Omental fat pad (tissue), 4 donors: Measurements from ENCODE around the gene HRC. TPM values are rescaled to one million over a fixed set of nuclear protein-coding genes. Genes with fewer than 3 reads are reported as not detected.
A peak's percentile ranks its signal among the peaks of the same experiment; 100 is the strongest.
"Not testable (repeated sequence)": the region's sequence is repeated elsewhere in the genome, so short reads cannot be mapped to it uniquely, and the experiment has no call there.

Experiments
- ATAC-seq: fragments of 150-250 bp; one replicate; pipeline ENCODE4 v1.9.1; 2016; ENCODE audit warnings: mild to moderate bottlenecking, moderate library complexity; ENCODE audit not compliant: low FRiP score
- DNase-seq: peaks from one replicate; pipeline ENCODE4 v3.0.0-alpha.2; 2019; ENCODE audit warnings: low spot score
- CTCF ChIP-seq, 3 donors: fragments of 450-650 bp; IDR thresholded peaks; one replicate each; pipeline ENCODE4 v1.5.1; 2016 to 2017; ENCODE audit warnings: antibody characterized with exemption in 3 of 3, mild to moderate bottlenecking in 3 of 3, moderate library complexity in 2 of 3
- total RNA-seq, 4 donors: library from RNA; depleted of rRNA; stranded (reverse); fragments of >200 nt; gene quantifications; one replicate each; pipeline ENCODE4 v1.1.0, GENCODE V29; 2016

Gene HRC
- total RNA-seq, 4 donors from 2014 or later: 0.74 to 13.1 (median 1.7) TPM

- ATAC-seq (peak; percentile 38), DNase-seq (no peak)
- no peak for TF ChIP-seq CTCF (IDR thresholded peaks at IDR 0.05)
These were observed 21.4 kb downstream of the HRC start for GRCh38 chr19:49133621-49134454.

DNA sequence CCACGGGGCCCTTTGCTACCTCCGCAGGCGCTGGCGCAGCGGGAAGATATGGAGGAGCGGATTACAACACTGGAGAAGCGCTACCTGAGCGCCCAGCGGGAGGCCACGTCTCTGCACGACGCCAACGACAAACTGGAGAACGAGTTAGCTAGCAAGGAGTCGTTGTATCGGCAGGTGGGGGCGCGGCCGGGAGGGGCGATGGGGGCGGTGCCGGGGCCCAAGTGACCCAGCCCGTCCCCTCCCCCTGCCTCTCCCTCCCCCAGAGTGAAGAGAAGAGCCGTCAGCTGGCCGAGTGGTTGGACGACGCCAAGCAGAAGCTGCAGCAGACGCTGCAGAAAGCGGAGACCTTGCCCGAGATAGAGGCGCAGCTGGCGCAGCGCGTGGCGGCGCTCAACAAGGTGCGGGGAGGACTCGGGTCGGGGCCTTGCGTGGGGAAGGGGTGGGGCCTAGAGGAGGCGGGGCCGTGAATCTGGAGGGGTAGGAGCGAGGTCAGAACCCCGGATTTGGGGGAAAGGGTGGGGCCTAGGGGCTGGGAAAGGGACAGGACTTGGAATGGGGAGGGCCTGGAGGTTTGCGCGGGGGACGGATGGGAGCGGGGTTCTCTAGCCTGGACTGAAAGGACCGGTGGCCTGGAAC, 22.1 kb downstream of the HRC start:
- DNase-seq (no peak), ATAC-seq (no peak)
- TF ChIP-seq CTCF (IDR thresholded peaks at IDR 0.05): no peak

DNA sequence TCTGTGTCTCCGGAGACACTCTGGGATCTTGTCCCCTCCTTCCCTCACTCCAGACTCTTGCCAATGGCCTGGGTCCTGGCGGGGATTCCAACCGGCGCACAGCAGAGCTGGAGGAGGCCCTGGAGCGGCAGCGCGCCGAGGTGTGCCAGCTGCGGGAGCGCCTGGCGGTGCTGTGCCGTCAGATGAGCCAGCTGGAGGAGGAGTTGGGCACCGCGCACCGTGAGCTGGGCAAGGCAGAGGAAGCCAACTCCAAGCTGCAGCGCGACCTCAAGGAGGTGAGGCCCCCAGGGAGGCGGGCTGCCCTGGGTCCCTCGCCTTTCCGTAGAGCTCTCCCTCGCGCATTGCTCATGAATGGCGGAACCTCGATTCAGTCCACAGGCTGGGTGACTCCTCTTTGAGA, 24.9 kb downstream of the HRC start:
- no peak for DNase-seq
- no peak for ATAC-seq
- TF ChIP-seq CTCF (IDR thresholded peaks at IDR 0.05): no peak

- DNase-seq (no peak), ATAC-seq (no peak)
- TF ChIP-seq CTCF (IDR thresholded peaks at IDR 0.05): no peak
These were observed 26.0 kb downstream of the HRC start for GRCh38 chr19:49129238-49129583.

- DNase-seq: no peak
- no peak for TF ChIP-seq CTCF (IDR thresholded peaks at IDR 0.05)
- no peak for ATAC-seq
These were observed 26.5 kb downstream of the HRC start for GRCh38 chr19:49128545-49129237.

- ATAC-seq (peak; percentile 97), DNase-seq (peak; percentile 80)
- TF ChIP-seq CTCF (IDR thresholded peaks at IDR 0.05): no peak
These were observed 27.3 kb downstream of the HRC start for GRCh38 chr19:49127674-49128544.

GRCh38 chr19:49127225-49127624, 28.0 kb downstream of the HRC start:
- ATAC-seq, DNase-seq: not testable (repeated sequence)
